CD4-positive, alpha-beta T cell treated with Interleukin-6 for 4 hours (primary cell): Measurements from ENCODE around the gene PTPMT1.

ENCODE experiments used
- DNase-seq: peaks from one replicate; pipeline ENCODE4 v3.0.0-alpha.2; 2020; ENCODE audit warnings: mixed read lengths

PTPMT1 gene

GRCh38 chr11:47586098-47586855 is 20.9 kb downstream of the PTPMT1 start, which contains the start of gene FAM180B:
FAM180B (plus strand) TSS chr11:47586678; CDS start chr11:47586769, 91 bp downstream.
- DNase-seq = no peak

- DNase-seq = no peak
These were observed 21.8 kb downstream of the PTPMT1 start for GRCh38 chr11:47587039-47587716.

GRCh38 chr11:47587723-47588326 is 22.4 kb downstream of the PTPMT1 start:
- DNase-seq = no peak

GRCh38 chr11:47589118-47589517 is 23.7 kb downstream of the PTPMT1 start:
- no peak for DNase-seq

- DNase-seq = no peak
These were observed 24.2 kb downstream of the PTPMT1 start for GRCh38 chr11:47589584-47589976.

- no peak for DNase-seq
These were observed 24.8 kb downstream of the PTPMT1 start for GRCh38 chr11:47589977-47590861.

- no peak for DNase-seq
These were observed 26.4 kb downstream of the PTPMT1 start for GRCh38 chr11:47591764-47592163.

GRCh38 chr11:47592251-47592650 is 26.9 kb downstream of the PTPMT1 start:
- no peak for DNase-seq

GRCh38 chr11:47592970-47593369 is 27.6 kb downstream of the PTPMT1 start:
- DNase-seq = no peak

GRCh38 chr11:47593492-47593933 is 28.1 kb downstream of the PTPMT1 start:
- DNase-seq = no peak

- no peak for DNase-seq
These were observed 28.8 kb downstream of the PTPMT1 start, which contains the start of gene C1QTNF4 for GRCh38 chr11:47593934-47594855. C1QTNF4 (minus strand) TSS chr11:47594411; CDS start chr11:47590810, 3,601 bp downstream.

GRCh38 chr11:47595029-47595428 is 29.6 kb downstream of the PTPMT1 start:
- DNase-seq = no peak

- DNase-seq = no peak
These were observed 30.6 kb downstream of the PTPMT1 start for GRCh38 chr11:47595967-47596366.

- DNase-seq = no peak
These were observed 34.5 kb downstream of the PTPMT1 start for GRCh38 chr11:47599902-47600301.

GRCh38 chr11:47603295-47603694 is 37.9 kb downstream of the PTPMT1 start:
- DNase-seq = no peak

GRCh38 chr11:47605921-47606320 is 40.5 kb downstream of the PTPMT1 start:
- no peak for DNase-seq

GRCh38 chr11:47606731-47607130 is 41.3 kb downstream of the PTPMT1 start:
- DNase-seq = no peak

- no peak for DNase-seq
These were observed 42.0 kb downstream of the PTPMT1 start for GRCh38 chr11:47607380-47607779.

- DNase-seq = no peak
These were observed 44.3 kb downstream of the PTPMT1 start for GRCh38 chr11:47609675-47610074.

- no peak for DNase-seq
These were observed 46.0 kb downstream of the PTPMT1 start for GRCh38 chr11:47611348-47611794.

GRCh38 chr11:47615249-47615648 is 49.9 kb downstream of the PTPMT1 start:
- no peak for DNase-seq
